Body of pancreas (tissue), 4 donors: ENCODE results near the gene ERC2. TPM values are rescaled to one million over a fixed set of nuclear protein-coding genes. Genes with fewer than 3 reads are reported as not detected.

Experiments
- ATAC-seq: fragments of 150-250 bp; one replicate; pipeline ENCODE4 v1.9.1; 2016
- DNase-seq, 4 donors: peaks; one replicate each; pipeline ENCODE4 v3.0.0-alpha.2; 2019
- H3K27ac ChIP-seq, 4 donors: fragments of 200-600 bp; sonication (generic); 1 replicate in 3 of 4; 2 replicates in 1 of 4; pipeline versions ENCODE4 v1.5.1 to v1.6.1; 2016 to 2019; ENCODE audit warnings: mild to moderate bottlenecking in 1 of 4, mixed read lengths in 1 of 4, moderate library complexity in 1 of 4
- H3K27me3 ChIP-seq, 2 donors: fragments of 200-600 bp; sonication (generic); one replicate each; pipeline ENCODE4 v1.6.0; 2016; ENCODE audit warnings: mild to moderate bottlenecking in 1 of 2
- H3K36me3 ChIP-seq, 2 donors: fragments of 200-600 bp; sonication (generic); replicated peaks in 1 of 2; 2 replicates each; pipeline ENCODE4 v1.5.1; 2016; ENCODE audit warnings: low read depth in 2 of 2; ENCODE audit not compliant: insufficient read depth in 1 of 2
- H3K4me1 ChIP-seq: fragments of 200-600 bp; sonication (generic); one replicate; pipeline ENCODE4 v1.6.0; 2016
- H3K4me3 ChIP-seq, 2 donors: fragments of 200-600 bp; sonication (generic); 1 replicate in 1 of 2; 2 replicates in 1 of 2; pipeline ENCODE4 v1.5.1; 2016 to 2019
- H3K9me3 ChIP-seq, 3 donors: fragments of 200-600 bp; sonication (generic); 1 replicate in 2 of 3; 2 replicates in 1 of 3; pipeline ENCODE4 v1.5.1; 2016
- CTCF ChIP-seq, 7 experiments: fragments of 450-650 bp in 4 of 7; fragments of 200-600 bp in 3 of 7; sonication (generic) in 3 of 7; IDR thresholded peaks; one replicate each; pipeline ENCODE4 v1.5.1; 2016 to 2019; ENCODE audit warnings: antibody characterized with exemption in 7 of 7
- POLR2A ChIP-seq, 3 donors: fragments of 450-650 bp; IDR thresholded peaks; one replicate each; pipeline ENCODE4 v1.6.1; 2016; ENCODE audit warnings: antibody characterized with exemption in 3 of 3, mild to moderate bottlenecking in 2 of 3
- WGBS, 2 donors: methylation state at CpG; one replicate each; pipeline ENCODE4 v1.1.5; 2017; 5-methylcytosine and 5-hydroxymethylcytosine counted together
- intact Hi-C: fragments of 100-400 bp; cut with DNase I; formaldehyde crosslinking; loops from one replicate; pipeline ENCODE4 v1.15.1; 2023
- total RNA-seq, 2 donors: library from RNA; depleted of rRNA; stranded (reverse); fragments of >200 nt; gene quantifications; one replicate each; pipeline ENCODE4 v1.1.0, GENCODE V29; 2016

ERC2 gene
- total RNA-seq, 2 donors from 2014 or later, result 4.0 to 4.7 TPM

GRCh38 chr3:55617385-55617784, 850.9 kb downstream of the ERC2 start:
- ATAC-seq (no peak), DNase-seq (no peak)
- Histone ChIP-seq H3K36me3 (no peaks in the 10 kb centered on the region), H3K4me1 (peaks cover 21% of the 10 kb centered on the region), H3K4me3 (no peak overlapping the region), H3K9me3 (no peaks in the 10 kb centered on the region), H3K27ac (no peak overlapping the region), H3K27me3 (no peaks in the 10 kb centered on the region)
- no peak for TF ChIP-seq POLR2A (IDR thresholded peaks at IDR 0.05)
- no peak for TF ChIP-seq CTCF (IDR thresholded peaks at IDR 0.05)
- WGBS, 2 donors, result 62 to 74% methylated on average over 4 of the region's 4 CpGs
- intact Hi-C loops, result no loop called here

- 75 to 79% methylated on average over 3 of the region's 3 CpGs for WGBS, 2 donors
- ATAC-seq (no peak), DNase-seq (no peak)
- no peaks in the 10 kb centered on the region for H3K36me3 ChIP-seq
- no peaks in the 10 kb centered on the region for H3K9me3 ChIP-seq
- no peak overlapping the region for H3K27ac ChIP-seq
- H3K4me1 ChIP-seq, result peaks cover 27% of the 10 kb centered on the region
- no peak overlapping the region for H3K4me3 ChIP-seq
- intact Hi-C loops, result no loop called here
- TF ChIP-seq POLR2A (IDR thresholded peaks at IDR 0.05) (no peak), CTCF (IDR thresholded peaks at IDR 0.05) (no peak)
- H3K27me3 ChIP-seq, result no peaks in the 10 kb centered on the region
These were observed 851.5 kb downstream of the ERC2 start for GRCh38 chr3:55616803-55617202.

- 68 to 77% methylated on average over 8 of the region's 8 CpGs for WGBS, 2 donors
- peak overlapping the region in 1 of 4 donors; percentile 47 for H3K27ac ChIP-seq
- H3K4me3 ChIP-seq, result no peak overlapping the region
- H3K27me3 ChIP-seq, result no peaks in the 10 kb centered on the region
- H3K9me3 ChIP-seq, result no peaks in the 10 kb centered on the region
- DNase-seq (peak in 1 of 4 donors; percentile 37), ATAC-seq (no peak)
- H3K36me3 ChIP-seq, result no peaks in the 10 kb centered on the region
- peaks cover 27% of the 10 kb centered on the region for H3K4me1 ChIP-seq
- intact Hi-C loops, result no loop called here
- TF ChIP-seq POLR2A (IDR thresholded peaks at IDR 0.05), result no peak
- no peak for TF ChIP-seq CTCF (IDR thresholded peaks at IDR 0.05)
These were observed 852.5 kb downstream of the ERC2 start for GRCh38 chr3:55615694-55616295.

GRCh38 chr3:55615039-55615693, 853.1 kb downstream of the ERC2 start:
- H3K4me3 ChIP-seq, result no peak overlapping the region
- H3K27me3 ChIP-seq, result no peaks in the 10 kb centered on the region
- peaks cover 27% of the 10 kb centered on the region for H3K4me1 ChIP-seq
- no peaks in the 10 kb centered on the region for H3K36me3 ChIP-seq
- no peak for TF ChIP-seq POLR2A (IDR thresholded peaks at IDR 0.05)
- no peak for TF ChIP-seq CTCF (IDR thresholded peaks at IDR 0.05)
- DNase-seq (no peak), ATAC-seq (peak; percentile 42)
- H3K27ac ChIP-seq, result peak overlapping the region in 1 of 4 donors; percentile 47
- intact Hi-C loops, result no loop called here
- 60 to 66% methylated on average over 4 of the region's 4 CpGs for WGBS, 2 donors
- no peaks in the 10 kb centered on the region for H3K9me3 ChIP-seq

GRCh38 chr3:55611121-55611520, 857.1 kb downstream of the ERC2 start:
- WGBS, 2 donors, result 83 to 86% methylated on average over 1 of the region's 1 CpG
- intact Hi-C loops, result no loop called here

More at GRCh38 chr3:55611121-55611520, 857.1 kb downstream of the ERC2 start:
- Histone ChIP-seq H3K4me3 (no peak overlapping the region), H3K27ac (no peak overlapping the region), H3K36me3 (no peaks in the 10 kb centered on the region), H3K4me1 (peaks cover 27% of the 10 kb centered on the region), H3K27me3 (no peaks in the 10 kb centered on the region), H3K9me3 (no peaks in the 10 kb centered on the region)
- DNase-seq (no peak), ATAC-seq (no peak)
- no peak for TF ChIP-seq POLR2A (IDR thresholded peaks at IDR 0.05)
- no peak for TF ChIP-seq CTCF (IDR thresholded peaks at IDR 0.05)
